Measurements from ENCODE around the gene TNF. TPM values are rescaled to one million over a fixed set of nuclear protein-coding genes. Genes with fewer than 3 reads are reported as not detected.

TNF gene
- total RNA-seq, 1 experiment from 2014 or later: not detected

DNA sequence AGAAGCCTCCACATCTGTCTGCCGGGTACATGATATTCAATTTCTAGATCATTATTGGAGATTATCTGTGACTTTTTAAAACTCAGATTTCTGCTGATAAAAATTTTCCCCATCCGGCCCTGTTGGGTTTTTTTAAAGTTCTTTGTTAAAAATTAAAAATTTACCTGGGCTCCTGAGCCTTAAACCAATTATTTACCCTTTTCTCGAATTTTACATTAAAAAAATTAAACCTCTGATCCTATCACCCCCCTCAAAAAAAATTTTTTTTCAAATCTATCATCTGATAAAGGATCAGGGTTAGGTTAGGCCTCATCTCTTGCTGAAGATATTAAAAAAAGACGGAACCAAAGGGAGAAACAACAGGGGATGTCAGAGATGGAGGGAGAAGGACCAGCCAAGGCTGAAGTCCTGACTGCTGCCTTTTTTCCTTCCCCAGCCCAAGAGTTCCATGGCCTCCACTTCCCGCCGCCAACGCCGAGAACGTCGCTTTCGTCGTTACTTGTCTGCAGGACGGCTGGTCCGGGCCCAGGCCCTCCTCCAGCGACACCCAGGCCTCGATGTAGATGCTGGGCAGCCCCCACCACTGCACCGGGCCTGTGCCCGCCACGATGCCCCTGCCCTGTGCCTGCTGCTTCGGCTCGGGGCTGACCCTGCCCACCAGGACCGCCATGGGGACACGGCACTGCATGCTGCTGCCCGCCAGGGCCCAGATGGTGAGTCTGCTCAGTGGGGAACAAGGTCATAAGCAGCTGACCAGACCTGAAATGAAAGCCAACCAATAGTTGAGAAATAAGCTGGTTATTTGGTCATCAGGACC, 27.4 kb upstream of the TNF start:
- no peak overlapping the region for H3K27ac ChIP-seq (ENCODE audit: insufficient read length, low read depth, low read length)
- peaks cover 3% of the 10 kb centered on the region for H3K79me1 ChIP-seq (ENCODE audit: insufficient read depth, low read depth, low read length, poor library complexity, severe bottlenecking)
- H3K4ac ChIP-seq (ENCODE audit: low read depth, low read length): 0 out of 2 replicates have a peak overlapping the region, but pooled peaks have one; percentile 88
- H2AFZ ChIP-seq (ENCODE audit: low read length): no peak overlapping the region
- DNase-seq: no peak
- H3K4me3 Mint-ChIP-seq: peak overlapping the region; percentile 70 to 84
- no peaks in the 10 kb centered on the region for H4K20me1 ChIP-seq (ENCODE audit: control insufficient read depth, insufficient read depth, insufficient read length)
- no peak overlapping the region for H4K5ac ChIP-seq (ENCODE audit: insufficient read length, low read depth, low read length)
- no peaks in the 10 kb centered on the region for H3K27me3 Mint-ChIP-seq (ENCODE audit: low read depth)
- H3K9ac ChIP-seq (ENCODE audit: extremely low read depth, insufficient read length, low read length): peak overlapping the region; percentile 18
- H3K4me2 ChIP-seq (ENCODE audit: insufficient read depth, insufficient read length, low read length): peak overlapping the region; percentile 56
- H3K23me2 ChIP-seq (ENCODE audit: insufficient read length, low read depth, low read length, poor library complexity, severe bottlenecking): no peaks in the 10 kb centered on the region
- no peak overlapping the region for H2BK5ac ChIP-seq (ENCODE audit: insufficient read length, low read length)
- TF ChIP-seq, protein P1, sequence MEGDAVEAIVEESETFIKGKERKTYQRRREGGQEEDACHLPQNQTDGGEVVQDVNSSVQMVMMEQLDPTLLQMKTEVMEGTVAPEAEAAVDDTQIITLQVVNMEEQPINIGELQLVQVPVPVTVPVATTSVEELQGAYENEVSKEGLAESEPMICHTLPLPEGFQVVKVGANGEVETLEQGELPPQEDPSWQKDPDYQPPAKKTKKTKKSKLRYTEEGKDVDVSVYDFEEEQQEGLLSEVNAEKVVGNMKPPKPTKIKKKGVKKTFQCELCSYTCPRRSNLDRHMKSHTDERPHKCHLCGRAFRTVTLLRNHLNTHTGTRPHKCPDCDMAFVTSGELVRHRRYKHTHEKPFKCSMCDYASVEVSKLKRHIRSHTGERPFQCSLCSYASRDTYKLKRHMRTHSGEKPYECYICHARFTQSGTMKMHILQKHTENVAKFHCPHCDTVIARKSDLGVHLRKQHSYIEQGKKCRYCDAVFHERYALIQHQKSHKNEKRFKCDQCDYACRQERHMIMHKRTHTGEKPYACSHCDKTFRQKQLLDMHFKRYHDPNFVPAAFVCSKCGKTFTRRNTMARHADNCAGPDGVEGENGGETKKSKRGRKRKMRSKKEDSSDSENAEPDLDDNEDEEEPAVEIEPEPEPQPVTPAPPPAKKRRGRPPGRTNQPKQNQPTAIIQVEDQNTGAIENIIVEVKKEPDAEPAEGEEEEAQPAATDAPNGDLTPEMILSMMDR (conservative IDR thresholded peaks at IDR 0.05): no peak
- peaks cover 18 to 29% of the 10 kb centered on the region in 2 experiments for H3K4me1 Mint-ChIP-seq
- H3K23ac ChIP-seq (ENCODE audit: insufficient read length, low read depth, low read length): no peak overlapping the region
- H3K14ac ChIP-seq (ENCODE audit: insufficient read depth, low read length): no peak overlapping the region; the same call in 1 of the 2 replicates
- H2BK120ac ChIP-seq (ENCODE audit: low read depth, low read length, poor library complexity, severe bottlenecking): no peak overlapping the region
- 100% methylated on average over 1 of the region's 24 CpGs for WGBS (ENCODE audit: extremely low coverage, insufficient read length, low lambda C conversion rate)
- H3K27ac Mint-ChIP-seq: peak overlapping the region; percentile 89 to 97 (median 94)
- no peak overlapping the region for H2AK5ac ChIP-seq (ENCODE audit: insufficient read length, low read length)
- H3T11ph ChIP-seq (ENCODE audit: low read length): no peak overlapping the region
- H3K27me3 ChIP-seq (ENCODE audit: insufficient read depth, low read length): no peaks in the 10 kb centered on the region
- H3K79me2 ChIP-seq (ENCODE audit: insufficient read depth, low read length): no peaks in the 10 kb centered on the region; the same call in 1 of the 2 replicates
- no peak overlapping the region for H2BK15ac ChIP-seq (ENCODE audit: low read depth, low read length)
- H3K18ac ChIP-seq (ENCODE audit: insufficient read length, low read depth, low read length): no peak overlapping the region
- peaks cover 6 to 32% (median 19%) of the 10 kb centered on the region in 3 experiments; a peak in 6 of 7 replicates for H3K36me3 Mint-ChIP-seq (ENCODE audit: insufficient read depth in 1 of 3, low read depth in 3 of 3)
- H4K8ac ChIP-seq (replicated peaks; ENCODE audit: insufficient read length, low read depth, low read length): no peak overlapping the region
- no peak overlapping the region for H2BK20ac ChIP-seq (ENCODE audit: low read depth, low read length, poor library complexity, severe bottlenecking)
- no peak overlapping the region for H3K56ac ChIP-seq (ENCODE audit: insufficient read length, low read depth, low read length)
- no peak overlapping the region for H2BK12ac ChIP-seq (ENCODE audit: insufficient read length, low read depth, low read length)
- H3K4me1 ChIP-seq (ENCODE audit: insufficient read depth, low read length): no peaks in the 10 kb centered on the region; the same call in 1 of the 2 replicates
- H3K9me3 ChIP-seq (ENCODE audit: control insufficient read depth, low read depth, low read length): no peaks in the 10 kb centered on the region
- no peaks in the 10 kb centered on the region for H3K9me3 Mint-ChIP-seq
- no peak overlapping the region for H4K91ac ChIP-seq (ENCODE audit: insufficient read length, low read depth, low read length)
